ENCODE data around the gene PRR22.

The PRR22 gene

GRCh38 chr19:5822181-5822844, 37.8 kb upstream of the PRR22 start:
- H3K4me3 ChIP-seq (ENCODE audit: low read depth, low read length) = no peak overlapping the region
- TF ChIP-seq CTCF (IDR thresholded peaks at IDR 0.05; ENCODE audit: control insufficient read depth, extremely low read depth, insufficient read depth) = no peak
- no peak for DNase-seq (ENCODE audit: low read depth)

- TF ChIP-seq CTCF (IDR thresholded peaks at IDR 0.05; ENCODE audit: control insufficient read depth, extremely low read depth, insufficient read depth) = no peak
- no peak for DNase-seq (ENCODE audit: low read depth)
- H3K4me3 ChIP-seq (ENCODE audit: low read depth, low read length) = no peak overlapping the region
Measured at GRCh38 chr19:5821521-5822180, 37.1 kb upstream of the PRR22 start.

GRCh38 chr19:5820785-5821184, 36.2 kb upstream of the PRR22 start:
- H3K4me3 ChIP-seq (ENCODE audit: low read depth, low read length) = no peak overlapping the region
- no peak for DNase-seq (ENCODE audit: low read depth)
- no peak for TF ChIP-seq CTCF (IDR thresholded peaks at IDR 0.05; ENCODE audit: control insufficient read depth, extremely low read depth, insufficient read depth)

- no peak overlapping the region for H3K4me3 ChIP-seq (ENCODE audit: low read depth, low read length)
- no peak for TF ChIP-seq CTCF (IDR thresholded peaks at IDR 0.05; ENCODE audit: control insufficient read depth, extremely low read depth, insufficient read depth)
- DNase-seq (ENCODE audit: low read depth) = no peak
Measured at GRCh38 chr19:5818594-5818993, 34.0 kb upstream of the PRR22 start.

- TF ChIP-seq CTCF (IDR thresholded peaks at IDR 0.05; ENCODE audit: control insufficient read depth, extremely low read depth, insufficient read depth) = no peak
- no peak overlapping the region for H3K4me3 ChIP-seq (ENCODE audit: low read depth, low read length)
- DNase-seq (ENCODE audit: low read depth) = no peak
Measured at GRCh38 chr19:5817218-5817617, 32.7 kb upstream of the PRR22 start.

- no peak for DNase-seq (ENCODE audit: low read depth)
- no peak for TF ChIP-seq CTCF (IDR thresholded peaks at IDR 0.05; ENCODE audit: control insufficient read depth, extremely low read depth, insufficient read depth)
Measured at GRCh38 chr19:5814852-5815246, 30.3 kb upstream of the PRR22 start.

More at GRCh38 chr19:5814852-5815246, 30.3 kb upstream of the PRR22 start:
- no peak overlapping the region for H3K4me3 ChIP-seq (ENCODE audit: low read depth, low read length)
